GM13977 (cell line): Measurements from ENCODE around the gene RANBP1.
"Not testable (repeated sequence)": the region's sequence is repeated elsewhere in the genome, so short reads cannot be mapped to it uniquely, and the experiment has no call there.

Experiments used
- DNase-seq: peaks from one replicate; pipeline ENCODE4 v3.0.0; 2012; ENCODE audit warnings: low spot score
- in situ Hi-C: fragments of 300-500 bp; cut with MboI; formaldehyde crosslinking; loops from one replicate; pipeline ENCODE4 v1.12.0; 2022; ENCODE audit warnings: low sequenced_read_pairs, low pct_unique_long_range_greater_than_20kb, mixed read lengths, inconsistent platforms; ENCODE audit not compliant: unreplicated experiment
- TF ChIP-seq, protein P1 (sequence below): IDR thresholded peaks from 2 replicates; pipeline ENCODE4 v1.5.1; 2012; ENCODE audit warnings: mild to moderate bottlenecking, control low read depth; ENCODE audit not compliant: insufficient read depth; ENCODE audit errors: extremely low read depth, missing control alignments

Gene RANBP1

DNA sequence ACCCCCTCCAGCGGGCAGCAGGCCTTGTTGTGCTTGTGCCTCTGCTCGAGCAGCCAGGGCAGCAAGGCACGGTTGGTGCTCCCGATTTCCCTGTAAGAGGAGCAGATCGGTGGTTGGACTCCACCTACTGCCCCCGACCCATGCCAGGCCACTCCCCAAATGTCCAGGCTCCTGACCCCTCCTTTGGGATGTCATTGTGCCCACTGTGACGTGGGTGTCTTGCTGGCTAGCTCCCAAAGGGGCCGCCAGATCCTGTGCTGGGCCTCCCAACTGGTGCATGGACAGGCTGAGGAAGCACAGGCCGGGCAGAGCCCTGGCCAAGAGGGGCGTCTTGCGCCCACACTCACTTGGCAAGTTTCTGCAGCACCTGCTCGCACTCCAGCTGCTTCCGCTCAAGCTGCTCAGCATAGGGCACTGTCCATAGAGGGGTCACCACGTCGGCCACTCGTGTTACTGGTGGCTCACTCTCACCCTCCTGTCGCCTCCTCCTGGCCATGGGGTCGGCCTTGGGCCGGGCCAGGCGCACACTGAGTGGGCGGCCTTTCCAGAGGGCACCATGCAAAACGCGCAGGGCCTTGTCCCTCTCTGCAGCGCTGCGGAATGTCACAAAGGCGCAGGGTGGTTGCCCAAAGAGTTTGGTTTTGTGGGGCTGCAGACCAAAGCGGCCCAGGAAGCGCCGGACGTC is at the start of gene RANBP1:
Gene RANBP1 (plus strand): TSS at position 414 of the 685 bp plus-strand sequence. CDS start 81 bp downstream, at position 495.
- in situ Hi-C loops = no loop called here
- TF ChIP-seq, protein P1, sequence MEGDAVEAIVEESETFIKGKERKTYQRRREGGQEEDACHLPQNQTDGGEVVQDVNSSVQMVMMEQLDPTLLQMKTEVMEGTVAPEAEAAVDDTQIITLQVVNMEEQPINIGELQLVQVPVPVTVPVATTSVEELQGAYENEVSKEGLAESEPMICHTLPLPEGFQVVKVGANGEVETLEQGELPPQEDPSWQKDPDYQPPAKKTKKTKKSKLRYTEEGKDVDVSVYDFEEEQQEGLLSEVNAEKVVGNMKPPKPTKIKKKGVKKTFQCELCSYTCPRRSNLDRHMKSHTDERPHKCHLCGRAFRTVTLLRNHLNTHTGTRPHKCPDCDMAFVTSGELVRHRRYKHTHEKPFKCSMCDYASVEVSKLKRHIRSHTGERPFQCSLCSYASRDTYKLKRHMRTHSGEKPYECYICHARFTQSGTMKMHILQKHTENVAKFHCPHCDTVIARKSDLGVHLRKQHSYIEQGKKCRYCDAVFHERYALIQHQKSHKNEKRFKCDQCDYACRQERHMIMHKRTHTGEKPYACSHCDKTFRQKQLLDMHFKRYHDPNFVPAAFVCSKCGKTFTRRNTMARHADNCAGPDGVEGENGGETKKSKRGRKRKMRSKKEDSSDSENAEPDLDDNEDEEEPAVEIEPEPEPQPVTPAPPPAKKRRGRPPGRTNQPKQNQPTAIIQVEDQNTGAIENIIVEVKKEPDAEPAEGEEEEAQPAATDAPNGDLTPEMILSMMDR = no peak

DNA sequence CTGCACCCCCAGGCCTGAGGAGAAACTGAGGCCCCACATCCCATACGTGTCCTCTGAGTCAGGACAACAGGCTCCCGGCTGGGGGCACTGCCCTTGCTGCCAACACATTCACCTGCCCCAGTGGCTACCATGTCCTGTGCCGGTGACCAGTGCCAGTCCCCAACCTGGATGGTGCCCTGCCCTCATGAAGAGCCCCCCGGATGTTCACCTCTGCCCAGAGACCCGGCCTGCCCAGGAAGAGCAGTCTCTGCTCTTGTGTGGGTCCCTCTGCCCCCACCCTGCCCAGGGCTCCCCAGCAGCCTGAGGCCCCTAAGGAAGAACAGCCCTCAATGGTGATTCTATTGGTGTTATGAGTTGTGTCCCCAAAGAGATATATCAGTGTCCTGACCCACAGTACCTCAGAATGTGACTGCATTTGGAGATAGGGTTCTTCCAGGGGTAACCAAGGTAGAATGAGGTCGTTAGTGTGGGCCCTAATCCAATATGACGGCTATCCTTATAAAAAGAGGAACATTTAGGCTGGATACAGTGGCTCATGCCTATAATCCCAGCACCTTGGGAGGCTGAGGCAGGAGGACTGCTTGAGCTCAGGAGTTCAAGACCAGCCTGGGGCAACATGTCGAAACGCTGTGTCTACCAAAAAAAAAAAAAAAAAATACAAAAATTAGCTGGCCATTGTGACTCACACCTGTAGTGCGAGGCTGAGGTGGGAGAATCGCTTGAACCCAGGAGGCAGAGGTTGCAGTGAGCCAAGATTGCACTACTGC is 49.1 kb upstream of the RANBP1 start:
- in situ Hi-C loops = no loop called here
- no peak for DNase-seq
- TF ChIP-seq, protein P1 = no peak

More for the DNA sequence above, at the start of gene RANBP1:
- no peak for DNase-seq

DNA sequence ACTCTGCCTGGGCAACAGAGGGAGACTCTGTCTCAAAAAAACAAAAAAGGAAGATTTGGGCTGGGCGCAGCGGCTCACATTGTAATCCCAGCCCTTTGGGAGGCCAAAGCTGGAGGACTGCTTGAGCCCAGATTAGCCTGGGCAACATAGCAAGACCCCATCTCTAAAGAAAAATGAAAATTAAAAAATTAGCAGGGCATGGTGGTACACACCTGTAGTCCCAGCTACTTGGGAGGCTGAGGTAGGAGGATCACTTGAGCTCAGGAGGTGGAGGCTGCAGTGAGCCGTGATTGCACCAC is 48.6 kb upstream of the RANBP1 start:
- DNase-seq, in situ Hi-C loops: not testable (repeated sequence)

DNA sequence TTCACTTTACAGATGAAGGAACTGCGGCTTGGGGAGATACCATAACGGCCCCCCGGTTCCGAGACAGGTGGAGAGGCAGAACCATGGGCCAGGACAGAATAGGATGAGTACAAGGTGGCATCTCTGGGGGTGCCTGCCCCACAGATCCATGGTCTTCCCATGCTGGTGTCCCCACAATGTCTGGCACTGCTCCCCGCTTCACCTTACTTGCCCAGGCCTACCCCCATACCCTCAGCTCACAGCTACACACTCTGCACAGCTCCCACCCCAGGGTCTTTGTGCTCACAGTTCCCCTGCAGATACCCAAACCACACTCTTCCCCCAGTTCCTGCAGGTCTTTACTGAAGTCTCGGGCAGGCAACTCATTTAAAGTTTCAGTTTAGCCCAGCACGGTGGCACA is 47.3 kb upstream of the RANBP1 start:
- no peak for DNase-seq
- TF ChIP-seq, protein P1 = no peak
- in situ Hi-C loops = no loop called here

DNA sequence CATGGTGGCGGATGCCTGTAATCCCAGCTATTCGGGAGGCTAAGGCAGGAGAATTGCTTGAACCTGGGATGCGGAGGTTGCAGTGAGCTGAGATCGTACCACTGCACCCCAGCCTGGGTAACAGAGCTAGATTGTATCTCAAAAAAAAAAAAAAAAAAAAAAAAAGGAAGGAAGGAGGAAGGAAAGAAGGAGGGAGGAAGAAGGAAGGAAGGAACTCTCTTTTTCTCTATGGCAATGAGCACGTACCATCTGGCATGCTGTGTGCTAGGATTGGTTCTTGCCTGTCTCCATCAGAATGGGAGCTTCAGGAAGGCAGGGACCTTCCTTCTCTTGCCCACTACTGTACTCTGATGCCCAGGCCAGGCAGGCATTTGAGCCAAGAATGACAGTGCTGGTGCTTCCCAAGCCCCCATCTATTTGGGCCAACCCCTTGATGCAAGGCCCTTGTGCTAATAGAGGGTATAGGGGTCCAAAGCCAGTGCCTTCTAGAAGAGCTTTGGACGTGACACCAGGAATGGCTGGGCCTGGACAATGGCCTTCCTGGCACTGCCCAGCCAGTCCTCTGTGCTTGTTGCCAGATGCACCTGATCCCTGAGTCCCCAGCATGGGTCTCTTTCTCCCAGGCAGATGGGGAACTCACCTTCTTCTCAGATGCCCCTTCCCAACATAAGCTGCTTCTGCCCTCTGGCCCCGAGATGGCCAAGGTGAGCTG is 46.4 kb upstream of the RANBP1 start:
- in situ Hi-C loops = loop anchor here (5.0 kb wide), 1 partner anchor 42 kb away; no protein-coding TSS in a partner anchor
- TF ChIP-seq, protein P1 = no peak
- DNase-seq = no peak

DNA sequence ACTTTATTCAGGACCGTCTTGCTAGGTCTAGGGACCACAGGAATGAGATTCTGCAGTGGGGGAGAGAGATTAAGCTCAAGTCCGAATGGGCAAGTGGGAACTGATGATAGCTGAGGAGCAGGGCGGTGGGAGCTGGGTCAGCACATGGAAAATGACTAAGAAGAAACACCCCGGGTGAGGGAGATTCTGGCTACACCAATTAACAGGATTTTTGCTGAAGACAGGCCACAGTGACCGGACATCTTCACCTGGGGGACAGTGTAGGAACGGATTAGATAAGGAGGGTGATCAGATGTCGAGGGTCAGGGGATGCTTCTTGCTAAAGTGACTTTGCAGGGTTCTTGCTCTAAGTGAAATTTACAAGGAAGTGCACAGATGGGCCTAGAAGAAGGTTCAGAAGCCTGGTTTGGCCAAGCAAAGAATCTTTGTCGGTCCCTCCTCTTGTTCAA is 44.4 kb upstream of the RANBP1 start:
- in situ Hi-C loops = loop anchor here (5.0 kb wide), 1 partner anchor 44 kb away; no protein-coding TSS in a partner anchor
- TF ChIP-seq, protein P1 = no peak

DNA sequence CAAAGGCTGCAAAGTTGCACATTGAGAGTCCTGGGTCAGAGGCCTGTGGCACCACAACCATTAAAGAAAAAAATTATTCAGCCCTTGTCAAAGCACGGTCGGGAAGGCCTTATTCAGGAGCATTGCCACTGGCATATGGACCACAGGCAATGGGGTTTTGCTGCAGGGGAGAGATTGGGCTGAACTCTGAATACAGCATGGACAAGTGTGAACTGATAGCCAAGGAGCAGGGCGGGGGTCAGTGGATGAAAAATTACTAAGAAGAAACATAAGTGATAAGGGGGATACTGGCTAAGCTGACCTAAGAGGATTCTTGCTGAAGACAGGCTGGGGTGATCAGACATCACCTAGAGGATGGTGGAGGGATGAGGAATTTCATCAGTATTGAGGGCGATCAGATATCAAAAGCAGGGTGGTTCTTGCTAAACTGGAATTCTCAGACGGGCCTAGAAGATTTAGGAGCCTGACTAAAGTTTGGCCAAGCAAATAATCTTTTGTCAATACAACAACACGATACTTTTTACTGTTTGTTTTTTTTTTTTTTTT is 39.2 kb upstream of the RANBP1 start:
- TF ChIP-seq, protein P1 = no peak
- DNase-seq = no peak
- in situ Hi-C loops = no loop called here

More for the DNA sequence above, 44.4 kb upstream of the RANBP1 start:
- no peak for DNase-seq
